Spleen (tissue), 7 donors: Measurements from ENCODE around the gene LRRC4C.

Source experiments
- POLR2A ChIP-seq, 3 donors: fragments of 450-650 bp; IDR thresholded peaks; one replicate each; pipeline ENCODE4 v1.5.1; 2017; ENCODE audit warnings: antibody characterized with exemption in 3 of 3, mild to moderate bottlenecking in 1 of 3
- POLR2AphosphoS5 ChIP-seq, 3 donors: sonication (generic); formaldehyde crosslinking; IDR thresholded peaks; one replicate each; pipeline ENCODE4 v1.5.1; 2017; ENCODE audit warnings: antibody characterized with exemption in 3 of 3
- TF ChIP-seq, protein P1 (sequence below), 11 experiments: fragments of 200-600 bp in 7 of 11; fragments of 450-650 bp in 4 of 11; sonication (generic) in 4 of 11; IDR thresholded peaks in 8 of 11; conservative IDR thresholded peaks in 3 of 11; 1 replicate in 7 of 11; 2 replicates in 4 of 11; pipeline versions ENCODE4 v1.4.0 to v1.8.0; 2016 to 2021; ENCODE audit warnings: antibody characterized with exemption in 11 of 11, inconsistent platforms in 4 of 11, mild to moderate bottlenecking in 1 of 11
- donor health status: DM: no; HTN: no; CAD: no; lungs with moderate emphysema.
- donor health status: DM: no; HTN: no; CAD: no.
- donor health status: DM: no; HTN: no; CAD: no.

DNA sequence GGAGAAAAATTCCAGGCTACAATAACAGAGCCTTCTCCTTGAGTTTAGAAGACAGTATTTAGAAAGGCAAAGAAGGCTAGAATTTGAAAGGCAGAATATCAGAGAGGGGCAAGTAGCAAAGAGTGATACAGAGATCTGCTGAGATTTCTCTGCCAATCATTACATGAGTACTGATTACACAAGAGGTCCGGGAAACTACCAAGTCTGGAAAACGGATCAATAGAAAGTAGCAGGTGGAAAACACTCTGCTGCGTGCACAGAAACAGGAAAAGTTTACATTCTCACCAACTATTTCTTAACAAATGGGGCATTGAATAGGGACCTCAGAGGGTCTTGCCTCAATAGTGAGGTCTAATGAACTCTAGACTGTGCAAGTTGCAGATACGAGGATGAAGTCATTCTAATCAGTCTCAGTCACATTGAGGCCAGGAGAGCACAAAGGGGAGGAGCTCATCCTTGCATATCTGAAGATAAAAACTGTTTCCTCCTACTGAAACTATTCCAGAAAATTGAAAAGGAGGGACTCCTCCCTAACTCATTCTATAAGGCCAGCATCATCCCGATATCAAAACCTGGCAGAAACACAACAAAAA is 1099.2 kb downstream of the LRRC4C start:
- TF ChIP-seq POLR2AphosphoS5 (IDR thresholded peaks at IDR 0.05) (no peak), POLR2A (IDR thresholded peaks at IDR 0.05) (no peak)
- TF ChIP-seq, protein P1, sequence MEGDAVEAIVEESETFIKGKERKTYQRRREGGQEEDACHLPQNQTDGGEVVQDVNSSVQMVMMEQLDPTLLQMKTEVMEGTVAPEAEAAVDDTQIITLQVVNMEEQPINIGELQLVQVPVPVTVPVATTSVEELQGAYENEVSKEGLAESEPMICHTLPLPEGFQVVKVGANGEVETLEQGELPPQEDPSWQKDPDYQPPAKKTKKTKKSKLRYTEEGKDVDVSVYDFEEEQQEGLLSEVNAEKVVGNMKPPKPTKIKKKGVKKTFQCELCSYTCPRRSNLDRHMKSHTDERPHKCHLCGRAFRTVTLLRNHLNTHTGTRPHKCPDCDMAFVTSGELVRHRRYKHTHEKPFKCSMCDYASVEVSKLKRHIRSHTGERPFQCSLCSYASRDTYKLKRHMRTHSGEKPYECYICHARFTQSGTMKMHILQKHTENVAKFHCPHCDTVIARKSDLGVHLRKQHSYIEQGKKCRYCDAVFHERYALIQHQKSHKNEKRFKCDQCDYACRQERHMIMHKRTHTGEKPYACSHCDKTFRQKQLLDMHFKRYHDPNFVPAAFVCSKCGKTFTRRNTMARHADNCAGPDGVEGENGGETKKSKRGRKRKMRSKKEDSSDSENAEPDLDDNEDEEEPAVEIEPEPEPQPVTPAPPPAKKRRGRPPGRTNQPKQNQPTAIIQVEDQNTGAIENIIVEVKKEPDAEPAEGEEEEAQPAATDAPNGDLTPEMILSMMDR (IDR thresholded peaks at IDR 0.05 in 8 of 11, conservative IDR thresholded peaks at IDR 0.05 in 3 of 11), result no peak
